ENCODE results near the gene VWF. TPM values are rescaled to one million over a fixed set of nuclear protein-coding genes. Genes with fewer than 3 reads are reported as not detected.

The VWF gene
- total and polyA plus RNA-seq, 2 donors (not counting 1 experiment from before 2014, with no cell fraction given): not detected

- H3K27me3 Mint-ChIP-seq: peaks cover 25% of the 10 kb centered on the region
- no peak overlapping the region for H2AFZ ChIP-seq (ENCODE audit: insufficient read depth, low read depth, low read length, poor library complexity, severe bottlenecking)
- TF ChIP-seq EZH2 (IDR thresholded peaks at IDR 0.05; ENCODE audit: borderline replicate concordance, insufficient read depth, low read depth, low read length, poor library complexity, severe bottlenecking) (no peak), CTCF (IDR thresholded peaks at IDR 0.05) (no peak)
- H3K27ac ChIP-seq (ENCODE audit: low read length in 2 of 2): no peak overlapping the region
- no peak overlapping the region for H3K4me2 ChIP-seq (replicated peaks; ENCODE audit: low read depth, low read length, poor library complexity, severe bottlenecking)
- H3K9me3 Mint-ChIP-seq (ENCODE audit: insufficient read depth): no peaks in the 10 kb centered on the region
- DNase-seq (no peak), ATAC-seq (ENCODE audit: low read depth) (no peak)
- 85% methylated on average over 6 of the region's 6 CpGs for WGBS (ENCODE audit: insufficient coverage)
- no peak overlapping the region for H3K27ac Mint-ChIP-seq
- intact Hi-C loops (cut with micrococcal nuclease): no loop called here
- H3K4me1 ChIP-seq (ENCODE audit: control insufficient read depth in 2 of 2, insufficient read depth in 2 of 2, low read length in 2 of 2): no peaks in the 10 kb centered on the region
- no peaks in the 10 kb centered on the region for H3K79me2 ChIP-seq (ENCODE audit: control insufficient read depth, insufficient read depth, low read length)
- H3K9ac ChIP-seq (ENCODE audit: low read length): no peak overlapping the region
- no peak overlapping the region for H3K4me3 ChIP-seq (ENCODE audit: control extremely low read depth in 1 of 5, extremely low read depth in 1 of 5, insufficient read depth in 1 of 5, low read depth in 2 of 5, low read length in 4 of 5)
- H3K9me3 ChIP-seq (ENCODE audit: control extremely low read depth in 1 of 3, control insufficient read depth in 2 of 3, insufficient read depth in 1 of 3, low read length in 2 of 3): peaks cover 0 to 5% (median 1%) of the 10 kb centered on the region in 3 donors
- H3K4me1 Mint-ChIP-seq: no peaks in the 10 kb centered on the region
- CTCF ChIA-PET: no interaction called here
- H3K27me3 ChIP-seq (replicated peaks in 1 of 4; ENCODE audit: control extremely low read depth in 1 of 4, control insufficient read depth in 3 of 4, insufficient read depth in 4 of 4, low read length in 3 of 4): peaks cover 0 to 7% (median 0%) of the 10 kb centered on the region in 4 experiments
- no peaks in the 10 kb centered on the region for H4K20me1 ChIP-seq (ENCODE audit: control insufficient read depth, insufficient read depth, low read length, poor library complexity, severe bottlenecking)
- no peaks in the 10 kb centered on the region for H3K36me3 ChIP-seq (replicated peaks in 1 of 2; ENCODE audit: control extremely low read depth in 1 of 2, control insufficient read depth in 1 of 2, extremely low read depth in 1 of 2, insufficient read depth in 2 of 2, low read length in 1 of 2)
- POLR2A ChIA-PET: no interaction called here
- H3K4me3 Mint-ChIP-seq: no peak overlapping the region
These were observed 9.1 kb downstream of the VWF start for GRCh38 chr12:6115389-6115788.

- Mint-ChIP-seq H3K4me1 (no peaks in the 10 kb centered on the region), H3K9me3 (ENCODE audit: insufficient read depth) (no peaks in the 10 kb centered on the region), H3K27ac (no peak overlapping the region), H3K4me3 (no peak overlapping the region), H3K27me3 (peaks cover 21% of the 10 kb centered on the region)
- POLR2A ChIA-PET: no interaction called here
- no peak for ATAC-seq (ENCODE audit: low read depth)
- Histone ChIP-seq H3K4me2 (replicated peaks; ENCODE audit: low read depth, low read length, poor library complexity, severe bottlenecking) (no peak overlapping the region), H4K20me1 (ENCODE audit: control insufficient read depth, insufficient read depth, low read length, poor library complexity, severe bottlenecking) (no peaks in the 10 kb centered on the region), H3K27me3 (replicated peaks in 1 of 4; ENCODE audit: control extremely low read depth in 1 of 4, control insufficient read depth in 3 of 4, insufficient read depth in 4 of 4, low read length in 3 of 4) (peaks cover 0 to 7% (median 0%) of the 10 kb centered on the region in 4 experiments), H3K27ac (ENCODE audit: low read length in 2 of 2) (no peak overlapping the region), H3K4me3 (ENCODE audit: control extremely low read depth in 1 of 5, extremely low read depth in 1 of 5, insufficient read depth in 1 of 5, low read depth in 2 of 5, low read length in 4 of 5) (no peak overlapping the region), H3K4me1 (ENCODE audit: control insufficient read depth in 2 of 2, insufficient read depth in 2 of 2, low read length in 2 of 2) (no peaks in the 10 kb centered on the region), H3K9me3 (ENCODE audit: control extremely low read depth in 1 of 3, control insufficient read depth in 2 of 3, insufficient read depth in 1 of 3, low read length in 2 of 3) (peaks cover 0 to 5% (median 1%) of the 10 kb centered on the region in 3 donors), H2AFZ (ENCODE audit: insufficient read depth, low read depth, low read length, poor library complexity, severe bottlenecking) (no peak overlapping the region), H3K79me2 (ENCODE audit: control insufficient read depth, insufficient read depth, low read length) (no peaks in the 10 kb centered on the region), H3K36me3 (replicated peaks in 1 of 2; ENCODE audit: control extremely low read depth in 1 of 2, control insufficient read depth in 1 of 2, extremely low read depth in 1 of 2, insufficient read depth in 2 of 2, low read length in 1 of 2) (no peaks in the 10 kb centered on the region), H3K9ac (ENCODE audit: low read length) (no peak overlapping the region)
- intact Hi-C loops (cut with micrococcal nuclease): no loop called here
- no peak for DNase-seq
- TF ChIP-seq EZH2 (IDR thresholded peaks at IDR 0.05; ENCODE audit: borderline replicate concordance, insufficient read depth, low read depth, low read length, poor library complexity, severe bottlenecking) (no peak), CTCF (IDR thresholded peaks at IDR 0.05) (no peak)
- WGBS (ENCODE audit: insufficient coverage): 97% methylated on average over 5 of the region's 6 CpGs
- CTCF ChIA-PET: no interaction called here
These were observed 10.0 kb downstream of the VWF start for GRCh38 chr12:6114476-6114870.
